Heart left ventricle (tissue), 13 donors: ENCODE results near the gene NUDT4B.
"Not testable (repeated sequence)": the region's sequence is repeated elsewhere in the genome, so short reads cannot be mapped to it uniquely, and the experiment has no call there.

Source experiments
- CTCF ChIP-seq, 12 donors: fragments of 200-600 bp; sonication (generic) in 4 of 12; IDR thresholded peaks; one replicate each; pipeline versions ENCODE4 v1.5.0 to v1.8.0; 2018 to 2022; ENCODE audit warnings: antibody characterized with exemption in 12 of 12, mild to moderate bottlenecking in 5 of 12
- POLR2A ChIP-seq, 2 donors: fragments of 450-650 bp; IDR thresholded peaks; one replicate each; pipeline ENCODE4 v1.6.1; 2017; ENCODE audit warnings: antibody characterized with exemption in 2 of 2, mild to moderate bottlenecking in 2 of 2, moderate library complexity in 2 of 2
- donor health status: ischemic (EF 13 %, LVEDD 7.1; RV severe dilation, severe dysfunction).
- donor health status: DM: no; HTN: yes; CAD: no.
- donor health status: DM: no; HTN: no; CAD: no.
- donor health status: ischemic (EF 25% LVEDD 6.9; RV normal size, moderate dysfunction).
- donor health status: ischemic (EF 25% LVEDD 5.7; RV mildly dilated, moderate dysfunction).
- donor health status: ischemic (EF 35%, LVEDD 5.7; RV mildly dilated, moderate dysfunction).
- donor health status: nonischemic (EF 11% LVEDD 7.7; RV severe dilation, severe dysfunction).
- donor health status: DM: yes; HTN: yes; CAD: no.
- donor health status: PGD.
- donor health status: ischemic (EF 29% LVEDD 5.4; RV normal size, mild dysfunction).
- donor health status: nonischemic (EF 23%, LVEDD 6.1; RV moderate dilation, normal function).

- not testable (repeated sequence) for TF ChIP-seq CTCF, POLR2A (IDR thresholded peaks at IDR 0.05)
Observed at GRCh38 chr1:148715518-148715917, 33.1 kb upstream of the NUDT4B start.
